Melanocyte of skin (primary cell): ENCODE data around the gene HMMR. TPM values are rescaled to one million over a fixed set of nuclear protein-coding genes. Genes with fewer than 3 reads are reported as not detected.

ENCODE experiments used
- small RNA-seq, 2 donors: library from RNA; depleted of rRNA; stranded (forward); fragments of <200 nt; gene quantifications; one replicate each; pipeline ENCODE3, GENCODE V24; 2012
- total RNA-seq, 2 donors: library from RNA; depleted of rRNA; stranded (reverse); fragments of >200 nt; gene quantifications; 2 replicates each; pipeline ENCODE4 v1.2.3, GENCODE V29; 2012

HMMR gene
- 10 to 100 TPM; 30.6 to 46.3 TPM for total RNA-seq

GRCh38 chr5:163460562-163461171 lies at the start of gene HMMR:
Gene HMMR (plus strand): TSS chr5:163460632. CDS start chr5:163460693, 61 bp downstream.

GRCh38 chr5:163437309-163438182 lies 22.9 kb upstream of the HMMR start, which contains the start of gene CCNG1:
Gene CCNG1 (plus strand): TSS chr5:163437595. CDS start chr5:163439257, 1,662 bp downstream.

GRCh38 chr5:163459819-163460561 lies 442 bp upstream of the HMMR start, which contains the start of gene NUDCD2:
Gene NUDCD2 (minus strand): TSS chr5:163460102. CDS start chr5:163460050, 52 bp downstream.

GRCh38 chr5:163505368-163506094 lies 45.1 kb downstream of the HMMR start, which contains the start of gene MAT2B:
Gene MAT2B (plus strand): TSS chr5:163505619. CDS start chr5:163505687, 68 bp downstream.

Small RNA genes within 50 kb of the gene (small RNA-seq; reads per million reads assigned to genes)
- gene AC008723.1, result 0 reads per million in 2 donors

Other genes starting within 250 kb of the HMMR start
- 100 to 1,000 TPM; 214 to 231 TPM for gene CCNG1, start 23.0 kb upstream of the HMMR start, total RNA-seq
- 1 to 10 TPM; 3.4 to 5.3 TPM for gene NUDCD2, start 530 bp upstream of the HMMR start, total RNA-seq
- 10 to 100 TPM; 39.9 to 53.3 TPM for gene MAT2B, start 45.0 kb downstream of the HMMR start, total RNA-seq